GM19099 (cell line): ENCODE data around the gene ETV6.

Experiments used
- POLR2A ChIP-seq: IDR thresholded peaks from 3 replicates; pipeline ENCODE4 v1.6.1; 2011; ENCODE audit warnings: low read depth; ENCODE audit not compliant: insufficient read length; ENCODE audit errors: extremely low read depth

Gene ETV6

DNA sequence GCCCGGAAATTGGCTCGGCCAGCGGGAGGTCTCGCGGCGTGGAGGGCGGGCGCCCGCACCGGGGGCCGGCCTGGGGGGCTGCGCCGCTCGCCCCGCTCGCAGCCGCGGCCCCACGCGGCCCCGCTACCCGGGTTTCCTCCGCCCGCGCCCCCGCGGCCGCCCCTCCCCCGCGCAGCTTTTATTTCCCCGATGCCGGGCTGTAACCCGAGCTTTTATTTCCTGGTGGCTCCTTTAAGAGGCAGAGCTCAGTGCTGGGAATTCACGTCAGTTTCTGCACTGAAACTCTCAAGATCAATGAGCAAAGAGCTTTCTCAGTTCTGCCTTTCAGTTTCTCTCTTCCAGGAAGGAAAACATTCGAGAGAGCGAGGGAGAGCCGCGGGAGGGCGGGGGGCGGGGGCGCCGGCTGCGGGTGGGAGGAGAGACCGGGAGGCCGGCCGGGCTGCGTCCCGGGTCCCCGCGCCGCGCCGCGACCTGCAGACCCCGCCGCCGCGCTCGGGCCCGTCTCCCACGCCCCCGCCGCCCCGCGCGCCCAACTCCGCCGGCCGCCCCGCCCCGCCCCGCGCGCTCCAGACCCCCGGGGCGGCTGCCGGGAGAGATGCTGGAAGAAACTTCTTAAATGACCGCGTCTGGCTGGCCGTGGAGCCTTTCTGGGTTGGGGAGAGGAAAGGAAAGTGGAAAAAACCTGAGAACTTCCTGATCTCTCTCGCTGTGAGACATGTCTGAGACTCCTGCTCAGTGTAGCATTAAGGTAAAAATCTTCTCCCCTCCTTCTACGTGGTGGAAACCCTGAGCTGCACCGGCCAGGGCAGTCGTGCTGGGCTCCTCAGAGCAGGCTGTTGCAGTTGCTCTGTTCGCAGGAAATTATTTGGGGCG is at the start of gene ETV6:
Gene ETV6 (plus strand): TSS at position 262 of the 873 bp plus-strand sequence. CDS start 454 bp downstream, at position 716.
- peak; percentile 42 for TF ChIP-seq POLR2A

DNA sequence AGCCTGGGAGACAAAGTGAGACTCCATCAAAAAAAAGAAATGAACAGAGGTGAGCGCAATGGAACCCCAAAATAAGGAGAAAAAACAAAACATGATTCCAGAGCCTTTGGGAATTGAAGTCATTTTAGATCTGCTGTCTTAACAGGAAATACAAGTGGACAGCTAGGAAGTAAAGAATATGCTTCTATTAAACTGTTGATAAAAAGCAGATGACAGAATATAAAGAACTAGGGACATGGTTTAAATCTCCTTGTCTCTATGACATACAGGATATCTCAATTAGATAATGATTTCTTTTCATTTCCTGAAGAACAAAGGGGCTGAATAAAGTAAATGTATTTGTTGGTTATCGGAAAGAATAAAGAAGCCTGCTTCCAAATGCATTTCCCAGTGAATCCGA is 49.3 kb upstream of the ETV6 start:
- TF ChIP-seq POLR2A, result no peak

DNA sequence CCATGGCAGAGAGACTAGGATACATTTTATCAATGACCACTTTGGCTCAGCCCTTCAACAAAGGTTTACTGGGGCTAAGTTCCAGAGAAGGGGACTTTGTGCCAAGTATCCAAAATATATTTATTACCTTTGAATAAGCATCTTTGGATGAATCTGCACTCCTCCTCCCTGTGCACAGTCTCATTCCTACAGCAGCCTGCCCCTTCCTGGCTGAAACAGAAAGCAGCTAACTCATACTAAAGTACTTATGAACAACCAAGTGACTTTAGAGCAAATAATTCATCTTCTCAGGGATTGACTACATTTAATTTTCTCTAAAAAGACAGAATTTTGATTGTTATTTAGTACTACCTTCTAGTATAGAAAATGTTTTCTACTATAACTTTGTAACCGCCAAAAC is 47.8 kb upstream of the ETV6 start:
- TF ChIP-seq POLR2A, result no peak

DNA sequence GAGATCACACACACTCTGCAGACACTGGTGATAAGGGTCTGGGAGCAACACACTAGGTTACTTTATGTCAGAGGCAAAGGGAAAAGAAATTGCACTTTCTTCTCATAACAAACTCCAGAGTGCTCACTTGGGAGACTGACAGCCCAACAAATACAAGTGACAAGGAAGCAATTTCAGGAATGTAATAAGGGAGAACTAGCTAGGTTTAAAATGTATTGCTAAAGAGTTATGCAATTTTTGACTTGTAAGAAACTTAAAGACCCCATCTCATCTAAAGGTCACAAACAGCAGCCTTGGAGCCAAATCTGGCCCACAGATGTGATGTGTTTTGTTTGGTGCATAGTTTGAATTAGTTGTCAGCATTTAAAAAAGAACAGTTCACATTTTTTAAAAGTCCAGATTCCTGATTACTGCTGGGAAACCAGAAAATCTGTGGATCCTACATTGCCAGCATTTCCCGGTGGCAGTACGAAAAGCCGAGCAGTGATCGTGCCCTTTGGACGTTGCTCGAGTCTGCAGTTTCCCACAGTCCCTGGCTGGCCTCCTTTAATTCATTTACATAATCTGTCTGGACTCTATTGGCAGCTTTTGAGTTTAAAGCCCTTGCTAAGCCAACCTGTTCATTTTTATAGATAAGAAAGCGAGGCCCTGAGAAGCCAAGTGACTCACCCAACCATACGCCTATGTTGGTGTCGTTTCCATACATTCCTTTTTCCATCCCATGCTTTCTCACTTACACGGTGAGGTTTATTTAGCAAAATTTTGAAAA is 42.0 kb upstream of the ETV6 start:
- no peak for TF ChIP-seq POLR2A

DNA sequence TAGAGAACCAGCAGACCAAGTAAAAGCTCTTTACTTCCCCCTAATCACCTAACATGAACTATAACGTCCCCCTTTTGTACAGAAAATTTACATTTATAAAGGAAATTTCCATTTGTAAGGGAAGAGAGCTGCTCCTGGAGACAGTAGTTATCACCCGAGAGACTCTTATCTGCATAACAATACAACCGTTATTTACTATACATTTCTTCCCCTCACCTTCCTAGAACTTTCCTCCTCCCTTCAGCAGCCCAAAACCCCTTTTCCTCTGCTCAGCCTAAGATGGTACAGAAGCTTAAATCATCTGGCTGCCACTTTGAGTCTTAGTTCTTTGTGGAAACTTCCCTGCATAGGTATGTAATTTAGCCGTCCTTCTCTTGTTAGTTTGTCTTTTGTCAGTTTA is 40.4 kb upstream of the ETV6 start:
- no peak for TF ChIP-seq POLR2A

DNA sequence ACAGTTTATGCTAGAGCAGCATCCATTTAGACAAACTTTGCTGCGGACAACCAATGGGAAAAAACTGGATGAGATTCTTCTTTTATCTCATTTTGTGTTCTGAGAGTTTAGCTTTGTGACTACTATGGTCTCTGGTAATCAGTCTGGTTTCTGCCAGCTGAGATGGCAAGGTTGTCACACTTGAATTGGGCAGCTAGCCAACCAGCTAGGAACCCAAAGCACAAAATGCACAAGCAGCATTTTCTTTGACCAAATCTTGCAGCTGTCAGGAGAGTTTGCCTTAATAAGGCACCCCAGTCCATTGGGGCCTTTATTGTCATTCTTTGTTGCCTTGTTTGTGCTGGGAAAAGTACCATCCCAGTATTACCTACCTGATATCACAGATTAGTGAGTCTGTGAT is 34.0 kb upstream of the ETV6 start:
- no peak for TF ChIP-seq POLR2A

DNA sequence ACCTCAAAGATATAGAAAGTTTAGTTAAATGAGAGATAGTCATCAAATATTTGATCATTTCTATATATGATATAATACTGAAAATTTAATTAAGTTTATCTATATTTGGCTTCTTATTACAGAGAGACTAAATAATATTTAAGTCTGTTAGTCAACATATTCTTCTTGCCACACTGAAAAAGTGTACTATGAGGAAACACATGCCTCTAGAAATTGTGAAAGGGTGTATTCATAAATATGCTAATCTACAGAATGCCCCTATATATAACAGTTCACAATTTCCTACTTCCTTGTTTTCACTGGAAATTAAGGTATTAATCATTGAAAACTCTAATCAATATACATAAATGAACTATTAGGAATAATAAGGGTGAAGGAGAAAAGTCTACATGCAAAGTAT is 31.4 kb upstream of the ETV6 start:
- no peak for TF ChIP-seq POLR2A

DNA sequence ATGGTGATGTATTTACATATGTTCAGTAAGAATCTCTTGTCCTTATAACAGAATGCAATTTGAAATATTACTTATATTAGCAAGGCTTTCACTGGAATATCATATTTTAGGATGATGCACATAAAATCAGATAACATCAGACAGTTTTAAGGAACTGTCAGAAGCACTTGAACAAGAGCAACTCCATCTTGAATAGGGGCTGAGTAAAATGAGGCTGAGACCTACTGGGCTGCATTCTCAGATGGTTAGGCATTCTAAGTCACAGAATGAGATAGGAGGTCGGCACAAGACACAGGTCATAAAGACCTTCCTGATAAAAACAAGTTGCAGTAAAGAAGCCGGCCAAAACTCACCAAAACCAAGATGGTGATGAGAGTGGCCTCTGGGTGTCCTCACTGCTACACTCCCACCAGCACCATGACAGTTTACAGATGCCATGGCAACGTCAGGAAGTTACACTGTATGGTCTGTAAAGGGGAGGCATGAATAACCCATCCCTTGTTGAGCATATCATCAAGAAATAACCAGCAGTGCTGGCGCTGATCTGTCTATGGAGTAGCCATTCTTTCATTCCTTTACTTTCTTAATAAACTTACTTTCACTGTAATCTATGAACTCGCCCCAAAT is 27.6 kb upstream of the ETV6 start:
- no peak for TF ChIP-seq POLR2A

DNA sequence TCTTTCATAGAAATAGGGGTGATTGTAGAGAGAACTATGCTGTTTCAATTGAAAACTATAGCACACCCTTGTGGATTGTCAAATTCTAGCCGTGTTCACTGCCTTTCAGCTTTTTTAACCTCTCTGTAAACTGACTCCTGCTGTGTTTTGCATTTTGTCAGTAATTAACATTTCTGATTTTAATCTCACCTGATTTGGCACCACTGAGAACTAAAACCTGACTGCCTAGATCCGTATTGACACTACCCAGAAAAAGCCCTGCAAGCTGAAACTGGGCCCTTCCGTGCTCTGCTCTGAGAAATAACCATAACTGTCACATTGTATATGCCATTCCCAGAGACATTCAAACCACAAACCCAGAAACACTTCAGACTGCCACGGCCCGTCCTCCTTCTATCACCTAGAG is 26.6 kb upstream of the ETV6 start:
- no peak for TF ChIP-seq POLR2A

DNA sequence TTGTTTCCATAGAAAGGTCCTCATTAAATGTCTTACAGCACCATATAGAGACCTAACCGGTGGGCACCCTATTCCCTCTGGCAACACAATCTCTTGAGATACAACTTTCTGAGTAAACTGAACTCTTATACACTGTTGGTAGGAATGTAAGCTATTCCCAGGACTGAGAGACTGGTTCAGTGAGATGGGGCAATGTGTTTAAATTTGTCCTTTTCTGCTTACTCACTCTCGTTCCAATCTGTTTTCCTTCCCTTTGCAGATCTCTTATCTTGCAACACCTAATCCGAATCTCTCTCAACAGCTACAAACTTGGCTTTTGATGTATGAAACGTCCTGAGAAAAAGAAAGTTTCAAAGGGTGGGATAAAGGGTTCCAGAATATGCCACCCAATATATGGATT is 26.1 kb upstream of the ETV6 start:
- TF ChIP-seq POLR2A, result no peak

DNA sequence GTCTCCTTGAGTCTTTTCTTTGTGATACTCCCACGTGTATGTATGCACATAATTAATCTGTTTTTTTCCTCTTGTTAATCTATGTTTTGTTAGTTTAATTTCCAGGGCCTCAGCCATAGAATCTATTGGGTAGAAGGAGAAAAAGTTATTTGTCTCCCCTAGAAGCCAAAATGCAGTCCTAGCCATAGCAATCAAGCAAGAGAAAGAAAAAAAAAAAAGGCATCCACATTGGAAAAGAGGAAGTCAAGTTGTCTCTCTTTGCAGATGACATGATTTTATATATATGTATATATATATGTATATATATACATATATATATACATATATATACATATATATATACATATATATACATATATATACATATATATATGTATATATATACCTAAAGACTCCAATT is 25.4 kb upstream of the ETV6 start:
- TF ChIP-seq POLR2A, result no peak

DNA sequence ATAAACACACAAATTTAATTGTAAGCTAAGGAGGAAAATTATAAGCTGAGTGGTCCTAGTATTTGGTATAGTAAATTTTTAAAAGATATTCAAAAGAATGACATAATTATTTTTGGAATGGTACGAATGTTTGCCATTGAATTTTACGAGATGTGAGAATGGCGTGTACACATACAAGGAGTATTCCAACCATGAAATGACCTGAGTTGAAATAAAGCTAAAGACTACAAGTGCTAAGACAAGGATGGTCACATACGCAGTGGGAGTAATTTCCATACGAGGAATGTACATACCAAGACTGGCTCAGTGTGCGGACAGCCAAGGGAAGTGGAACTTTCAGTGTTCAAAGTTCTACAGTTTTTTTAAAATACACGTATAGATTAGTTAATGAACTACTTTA is 21.1 kb upstream of the ETV6 start:
- no peak for TF ChIP-seq POLR2A

DNA sequence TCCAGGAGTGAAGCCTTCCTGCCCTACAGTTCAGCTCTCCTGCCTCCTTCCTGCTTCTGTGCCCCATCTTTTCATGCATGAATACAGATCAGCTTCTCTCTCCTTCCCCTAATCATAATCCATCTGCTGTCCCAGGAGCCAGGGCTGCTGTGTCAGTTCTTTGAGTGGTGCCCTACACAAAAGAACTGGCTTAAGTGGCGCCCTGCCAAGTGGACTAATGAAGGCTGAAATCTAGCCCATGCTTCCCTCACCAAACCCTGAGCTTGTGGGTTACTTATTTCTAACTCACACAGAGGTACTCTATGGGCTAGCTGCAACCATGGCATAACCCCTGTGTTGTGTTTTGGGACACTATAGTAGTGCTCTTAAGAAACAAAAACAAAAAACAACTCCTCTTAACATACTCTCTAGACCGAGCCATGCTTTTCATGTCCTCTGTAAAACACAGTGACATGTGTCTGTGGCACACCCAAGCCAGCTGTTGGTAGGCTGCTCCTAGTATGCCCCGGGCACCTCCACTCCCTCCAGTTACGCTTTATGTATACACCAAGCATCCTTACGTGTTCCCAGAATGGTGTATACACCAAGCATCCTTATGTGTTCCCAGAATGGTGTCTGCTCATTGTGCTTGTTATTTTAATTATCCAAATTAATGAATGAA is 19.3 kb upstream of the ETV6 start:
- no peak for TF ChIP-seq POLR2A

DNA sequence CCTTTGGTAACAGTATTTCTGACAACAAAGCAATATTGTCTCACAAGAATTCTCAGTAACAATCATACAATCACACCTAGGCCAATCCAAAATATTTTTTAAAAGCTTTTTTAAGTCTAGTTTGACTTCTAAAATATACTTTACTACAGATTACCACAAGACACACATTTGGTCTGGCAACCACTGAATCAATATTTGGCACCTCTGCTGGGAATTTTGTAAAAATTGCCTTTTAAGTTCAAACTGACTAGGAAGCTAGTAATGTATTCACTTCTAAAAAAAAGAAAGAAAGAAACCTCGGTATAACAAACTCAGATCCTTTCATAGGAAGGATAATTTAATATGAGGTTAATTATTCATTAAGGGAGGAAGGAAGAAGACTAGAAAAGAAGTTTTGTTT is 18.2 kb upstream of the ETV6 start:
- TF ChIP-seq POLR2A, result no peak

DNA sequence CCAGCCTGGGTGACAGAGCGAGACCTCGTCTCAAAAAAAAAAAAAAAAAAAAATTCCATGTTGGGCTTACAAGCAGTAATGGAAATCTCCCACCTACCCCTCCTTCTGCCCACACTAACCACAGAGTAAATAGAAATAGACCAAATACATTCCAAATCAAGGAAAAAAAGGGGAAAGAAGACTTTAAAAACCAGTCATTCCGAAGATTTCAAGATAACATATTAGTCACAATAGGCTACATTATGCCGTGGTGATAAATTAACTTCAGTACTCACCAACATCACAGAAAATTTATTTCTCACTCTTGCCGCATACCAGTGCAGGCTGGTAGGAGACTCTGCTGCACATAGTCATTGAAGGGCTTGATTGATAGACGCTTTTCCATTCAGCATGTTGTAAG is 15.5 kb upstream of the ETV6 start:
- no peak for TF ChIP-seq POLR2A
